Loucy (cell line): Measurements from ENCODE around the gene CNMD.

ENCODE experiments used
- CTCF ChIP-seq: fragments of 200-600 bp; sonication (generic); conservative IDR thresholded peaks from 2 replicates; pipeline ENCODE4 v1.5.1; 2014; ENCODE audit warnings: mild to moderate bottlenecking, antibody characterized with exemption, low read length
- EZH2phosphoT487 ChIP-seq: fragments of 200-600 bp; IDR thresholded peaks from 2 replicates; pipeline ENCODE4 v1.6.1; 2018; ENCODE audit warnings: antibody characterized with exemption, mild to moderate bottlenecking, moderate library complexity, borderline replicate concordance

DNA sequence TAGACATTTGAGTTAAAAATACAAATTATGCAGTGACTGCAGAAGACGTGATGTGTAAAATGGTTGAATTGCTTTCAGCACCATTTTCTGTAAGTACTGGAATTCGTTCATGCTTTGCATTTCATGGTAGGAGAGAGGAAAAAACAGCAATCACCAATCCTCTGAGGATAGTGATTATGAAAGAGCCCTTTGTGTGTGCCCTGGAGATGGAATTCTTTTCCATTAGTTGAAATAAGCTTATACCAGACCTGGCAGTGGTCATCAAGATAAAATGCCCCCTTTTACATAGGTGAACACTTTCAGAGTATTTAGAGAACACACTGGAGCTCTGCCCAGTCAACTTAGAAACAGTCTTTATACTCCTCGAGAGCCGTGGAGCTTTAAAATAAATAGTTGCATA lies 1.7 kb downstream of the CNMD start:
- TF ChIP-seq CTCF (no peak), EZH2phosphoT487 (no peak)
